Skeletal muscle satellite cell (primary cell): Measurements from ENCODE around the gene SMIM5.

Source experiments
- H3K27me3 ChIP-seq: 2 replicates; pipeline ENCODE4 v1.7.0; 2013; ENCODE audit warnings: low read length; ENCODE audit not compliant: control insufficient read depth, insufficient read depth
- H3K36me3 ChIP-seq: 2 replicates; pipeline ENCODE4 v1.7.0; 2013; ENCODE audit warnings: mild to moderate bottlenecking, control low read depth, low read length; ENCODE audit not compliant: insufficient read depth
- H3K4me1 ChIP-seq: 2 replicates; pipeline ENCODE4 v1.7.0; 2013; ENCODE audit warnings: low read length; ENCODE audit not compliant: control insufficient read depth, insufficient read depth
- H3K4me2 ChIP-seq: 2 replicates; pipeline ENCODE4 v1.7.0; 2013; ENCODE audit warnings: mild to moderate bottlenecking, low read length
- H3K4me3 ChIP-seq: 2 replicates; pipeline ENCODE4 v1.7.0; 2013; ENCODE audit warnings: low read length
- H3K9ac ChIP-seq: 2 replicates; pipeline ENCODE4 v1.7.0; 2013; ENCODE audit warnings: mild to moderate bottlenecking, low read depth, low read length, moderate library complexity
- H3K9me3 ChIP-seq: replicated peaks from 2 replicates; pipeline ENCODE4 v1.7.0; 2013; ENCODE audit warnings: mild to moderate bottlenecking, control low read depth, low read length

SMIM5 gene

GRCh38 chr17:75645889-75646637 lies 12.8 kb downstream of the SMIM5 start:
- no peak overlapping the region for H3K4me2 ChIP-seq
- peaks cover 9% of the 10 kb centered on the region for H3K36me3 ChIP-seq
- no peak overlapping the region for H3K9ac ChIP-seq
- no peaks in the 10 kb centered on the region for H3K9me3 ChIP-seq
- H3K4me3 ChIP-seq, result no peak overlapping the region
- no peaks in the 10 kb centered on the region for H3K4me1 ChIP-seq
- H3K27me3 ChIP-seq, result no peaks in the 10 kb centered on the region

GRCh38 chr17:75646638-75646992 lies 13.4 kb downstream of the SMIM5 start:
- Histone ChIP-seq H3K9ac (no peak overlapping the region), H3K36me3 (peaks cover 9% of the 10 kb centered on the region), H3K4me2 (no peak overlapping the region), H3K4me3 (no peak overlapping the region), H3K9me3 (no peaks in the 10 kb centered on the region), H3K27me3 (no peaks in the 10 kb centered on the region), H3K4me1 (no peaks in the 10 kb centered on the region)

GRCh38 chr17:75647061-75647460 lies 13.8 kb downstream of the SMIM5 start:
- H3K36me3 ChIP-seq, result peaks cover 9% of the 10 kb centered on the region
- no peak overlapping the region for H3K4me2 ChIP-seq
- no peaks in the 10 kb centered on the region for H3K9me3 ChIP-seq
- H3K4me1 ChIP-seq, result no peaks in the 10 kb centered on the region
- H3K9ac ChIP-seq, result no peak overlapping the region
- no peak overlapping the region for H3K4me3 ChIP-seq
- no peaks in the 10 kb centered on the region for H3K27me3 ChIP-seq

- Histone ChIP-seq H3K9me3 (no peaks in the 10 kb centered on the region), H3K27me3 (no peaks in the 10 kb centered on the region), H3K36me3 (peaks cover 9% of the 10 kb centered on the region), H3K4me2 (no peak overlapping the region), H3K9ac (no peak overlapping the region), H3K4me1 (no peaks in the 10 kb centered on the region), H3K4me3 (no peak overlapping the region)
Measured at GRCh38 chr17:75647921-75648320, 14.7 kb downstream of the SMIM5 start.

- H3K9ac ChIP-seq, result no peak overlapping the region
- H3K4me3 ChIP-seq, result no peak overlapping the region
- no peaks in the 10 kb centered on the region for H3K4me1 ChIP-seq
- no peaks in the 10 kb centered on the region for H3K27me3 ChIP-seq
- peaks cover 9% of the 10 kb centered on the region for H3K36me3 ChIP-seq
- no peaks in the 10 kb centered on the region for H3K9me3 ChIP-seq
- H3K4me2 ChIP-seq, result no peak overlapping the region
Measured at GRCh38 chr17:75649687-75650086, 16.5 kb downstream of the SMIM5 start.

- Histone ChIP-seq H3K27me3 (no peaks in the 10 kb centered on the region), H3K36me3 (peaks cover 9% of the 10 kb centered on the region), H3K9me3 (no peaks in the 10 kb centered on the region), H3K4me3 (no peak overlapping the region), H3K9ac (no peak overlapping the region), H3K4me1 (no peaks in the 10 kb centered on the region), H3K4me2 (no peak overlapping the region)
Measured at GRCh38 chr17:75650874-75651273, 17.6 kb downstream of the SMIM5 start.

GRCh38 chr17:75652341-75652740 lies 19.1 kb downstream of the SMIM5 start:
- Histone ChIP-seq H3K4me2 (no peak overlapping the region), H3K27me3 (no peaks in the 10 kb centered on the region), H3K9ac (no peak overlapping the region), H3K36me3 (peaks cover 14% of the 10 kb centered on the region), H3K4me1 (no peaks in the 10 kb centered on the region), H3K4me3 (no peak overlapping the region), H3K9me3 (no peaks in the 10 kb centered on the region)

GRCh38 chr17:75652934-75653549 lies 19.8 kb downstream of the SMIM5 start:
- H3K9me3 ChIP-seq, result no peaks in the 10 kb centered on the region
- peaks cover 16% of the 10 kb centered on the region for H3K36me3 ChIP-seq
- H3K9ac ChIP-seq, result no peak overlapping the region
- no peaks in the 10 kb centered on the region for H3K4me1 ChIP-seq
- no peaks in the 10 kb centered on the region for H3K27me3 ChIP-seq
- no peak overlapping the region for H3K4me3 ChIP-seq
- H3K4me2 ChIP-seq, result no peak overlapping the region

- no peak overlapping the region for H3K4me3 ChIP-seq
- H3K27me3 ChIP-seq, result no peaks in the 10 kb centered on the region
- H3K36me3 ChIP-seq, result peaks cover 13% of the 10 kb centered on the region
- H3K4me2 ChIP-seq, result no peak overlapping the region
- no peak overlapping the region for H3K9ac ChIP-seq
- H3K4me1 ChIP-seq, result no peaks in the 10 kb centered on the region
- no peaks in the 10 kb centered on the region for H3K9me3 ChIP-seq
Measured at GRCh38 chr17:75654176-75654575, 20.9 kb downstream of the SMIM5 start.

- Histone ChIP-seq H3K4me3 (no peak overlapping the region), H3K4me1 (no peaks in the 10 kb centered on the region), H3K27me3 (no peaks in the 10 kb centered on the region), H3K9me3 (no peaks in the 10 kb centered on the region), H3K9ac (no peak overlapping the region), H3K36me3 (peaks cover 29% of the 10 kb centered on the region), H3K4me2 (no peak overlapping the region)
Measured at GRCh38 chr17:75658237-75658636, 25.0 kb downstream of the SMIM5 start.

- Histone ChIP-seq H3K4me2 (no peak overlapping the region), H3K4me3 (no peak overlapping the region), H3K4me1 (peaks cover 7% of the 10 kb centered on the region), H3K27me3 (no peaks in the 10 kb centered on the region), H3K9me3 (no peaks in the 10 kb centered on the region), H3K9ac (no peak overlapping the region), H3K36me3 (peaks cover 29% of the 10 kb centered on the region)
Measured at GRCh38 chr17:75661531-75661930, 28.3 kb downstream of the SMIM5 start.

- Histone ChIP-seq H3K4me2 (no peak overlapping the region), H3K4me1 (peaks cover 7% of the 10 kb centered on the region), H3K9me3 (no peaks in the 10 kb centered on the region), H3K27me3 (no peaks in the 10 kb centered on the region), H3K4me3 (no peak overlapping the region), H3K36me3 (peaks cover 22% of the 10 kb centered on the region), H3K9ac (no peak overlapping the region)
Measured at GRCh38 chr17:75662511-75662910, 29.3 kb downstream of the SMIM5 start.
